Lung microvascular endothelial cell (primary cell): Measurements from ENCODE around the gene ATL2. TPM values are rescaled to one million over a fixed set of nuclear protein-coding genes. Genes with fewer than 3 reads are reported as not detected.
A peak's percentile ranks its signal among the peaks of the same experiment; 100 is the strongest.

Experiments used
- DNase-seq, 2 donors: peaks; one replicate each; pipeline versions ENCODE4 v3.0.0 to v3.0.0-alpha.2; 2010; ENCODE audit warnings: low read depth in 2 of 2
- total RNA-seq: library from RNA; depleted of rRNA; stranded (reverse); fragments of >200 nt; gene quantifications from 2 replicates; pipeline ENCODE4 v1.2.1, GENCODE V29; 2014

Gene ATL2
- total RNA-seq, 1 donor from 2014 or later, result 46.4 TPM

GRCh38 chr2:38248707-38249106 lies 128.4 kb downstream of the ATL2 start:
- DNase-seq, result no peak

GRCh38 chr2:38248255-38248654 lies 128.8 kb downstream of the ATL2 start:
- DNase-seq, result no peak

GRCh38 chr2:38246105-38246504 lies 131.0 kb downstream of the ATL2 start:
- no peak for DNase-seq

GRCh38 chr2:38245114-38245641 lies 131.9 kb downstream of the ATL2 start:
- peak in 1 of 2 donors; percentile 2 for DNase-seq

GRCh38 chr2:38244301-38244700 lies 132.8 kb downstream of the ATL2 start:
- DNase-seq, result no peak

Other genes with a start within 250 kb of the ATL2 start
- gene HNRNPLL, start 225.7 kb upstream of the ATL2 start, total RNA-seq, result 32.0 and 35.3 TPM in 2 replicates